ENCODE results near the gene PXDN. TPM values are rescaled to one million over a fixed set of nuclear protein-coding genes. Genes with fewer than 3 reads are reported as not detected.
"Not testable (repeated sequence)": the region's sequence is repeated elsewhere in the genome, so short reads cannot be mapped to it uniquely, and the experiment has no call there.

The PXDN gene
- total RNA-seq, 2 experiments from 2014 or later: 0.05 TPM; not detected in 1

- Mint-ChIP-seq H3K4me3 (no peak overlapping the region), H3K4me1 (ENCODE audit: low read depth) (peaks cover 4% of the 10 kb centered on the region), H3K27me3 (ENCODE audit: low read depth) (peaks cover 11% of the 10 kb centered on the region), H3K9me3 (no peaks in the 10 kb centered on the region), H3K27ac (no peak overlapping the region), H3K36me3 (ENCODE audit: low read depth) (no peaks in the 10 kb centered on the region)
- CTCF ChIA-PET: no interaction called here
- DNase-seq: no peak
- intact Hi-C loops (cut with micrococcal nuclease): no loop called here
These were observed 39.4 kb downstream of the PXDN start for GRCh38 chr2:1704631-1705556.

- CTCF ChIA-PET: no interaction called here
- H3K9me3 Mint-ChIP-seq: peaks cover 3% of the 10 kb centered on the region
- DNase-seq: no peak
- intact Hi-C loops (cut with micrococcal nuclease): no loop called here
- H3K4me3 Mint-ChIP-seq: no peak overlapping the region
- H3K27ac Mint-ChIP-seq: no peak overlapping the region
- H3K36me3 Mint-ChIP-seq (ENCODE audit: low read depth): no peaks in the 10 kb centered on the region
- no peaks in the 10 kb centered on the region for H3K4me1 Mint-ChIP-seq (ENCODE audit: low read depth)
- H3K27me3 Mint-ChIP-seq (ENCODE audit: low read depth): peaks cover 11% of the 10 kb centered on the region
These were observed 42.1 kb downstream of the PXDN start for GRCh38 chr2:1702186-1702565.

- H3K4me1 Mint-ChIP-seq (ENCODE audit: low read depth): no peaks in the 10 kb centered on the region
- intact Hi-C loops (cut with micrococcal nuclease): no loop called here
- H3K27me3 Mint-ChIP-seq (ENCODE audit: low read depth): peaks cover 11% of the 10 kb centered on the region
- H3K36me3 Mint-ChIP-seq (ENCODE audit: low read depth): no peaks in the 10 kb centered on the region
- H3K27ac Mint-ChIP-seq: no peak overlapping the region
- CTCF ChIA-PET: no interaction called here
- peaks cover 3% of the 10 kb centered on the region for H3K9me3 Mint-ChIP-seq
- no peak overlapping the region for H3K4me3 Mint-ChIP-seq
- DNase-seq: no peak
These were observed 42.6 kb downstream of the PXDN start for GRCh38 chr2:1701556-1702185.

GRCh38 chr2:1701020-1701419, 43.3 kb downstream of the PXDN start:
- H3K36me3 Mint-ChIP-seq (ENCODE audit: low read depth): peaks cover 2% of the 10 kb centered on the region
- H3K27ac Mint-ChIP-seq: no peak overlapping the region
- intact Hi-C loops (cut with micrococcal nuclease): no loop called here
- no peak overlapping the region for H3K4me3 Mint-ChIP-seq
- CTCF ChIA-PET: no interaction called here
- peaks cover 8% of the 10 kb centered on the region for H3K9me3 Mint-ChIP-seq
- H3K27me3 Mint-ChIP-seq (ENCODE audit: low read depth): peaks cover 11% of the 10 kb centered on the region
- H3K4me1 Mint-ChIP-seq (ENCODE audit: low read depth): no peaks in the 10 kb centered on the region
- DNase-seq: no peak

GRCh38 chr2:1700427-1700826, 43.9 kb downstream of the PXDN start:
- H3K27ac Mint-ChIP-seq; H3K36me3 Mint-ChIP-seq (ENCODE audit: low read depth); H3K4me3 Mint-ChIP-seq; H3K9me3 Mint-ChIP-seq; intact Hi-C loops (cut with micrococcal nuclease); CTCF ChIA-PET; DNase-seq; H3K4me1 Mint-ChIP-seq (ENCODE audit: low read depth): not testable (repeated sequence)
- peaks cover 11% of the 10 kb centered on the region for H3K27me3 Mint-ChIP-seq (ENCODE audit: low read depth)

- Mint-ChIP-seq H3K36me3 (ENCODE audit: low read depth) (peaks cover 2% of the 10 kb centered on the region), H3K9me3 (peaks cover 8% of the 10 kb centered on the region), H3K27me3 (ENCODE audit: low read depth) (peaks cover 7% of the 10 kb centered on the region), H3K4me1 (ENCODE audit: low read depth) (no peaks in the 10 kb centered on the region), H3K27ac (no peak overlapping the region), H3K4me3 (no peak overlapping the region)
- no peak for DNase-seq
- intact Hi-C loops (cut with micrococcal nuclease): no loop called here
- CTCF ChIA-PET: no interaction called here
These were observed 45.9 kb downstream of the PXDN start for GRCh38 chr2:1698188-1698945.

- peaks cover 2% of the 10 kb centered on the region for H3K36me3 Mint-ChIP-seq (ENCODE audit: low read depth)
- intact Hi-C loops (cut with micrococcal nuclease): no loop called here
- H3K9me3 Mint-ChIP-seq: peaks cover 8% of the 10 kb centered on the region
- CTCF ChIA-PET: interaction anchor here (0.7 kb wide), 1 partner anchor 56 kb away, joined by 3 read pairs; no protein-coding TSS in a partner anchor
- DNase-seq: no peak
- H3K4me3 Mint-ChIP-seq: no peak overlapping the region
- H3K27ac Mint-ChIP-seq: no peak overlapping the region
- H3K27me3 Mint-ChIP-seq (ENCODE audit: low read depth): peaks cover 7% of the 10 kb centered on the region
- H3K4me1 Mint-ChIP-seq (ENCODE audit: low read depth): no peaks in the 10 kb centered on the region
These were observed 46.7 kb downstream of the PXDN start for GRCh38 chr2:1697601-1698000.

- H3K27ac Mint-ChIP-seq: no peak overlapping the region
- intact Hi-C loops (cut with micrococcal nuclease): no loop called here
- no peak overlapping the region for H3K4me3 Mint-ChIP-seq
- peaks cover 4% of the 10 kb centered on the region for H3K27me3 Mint-ChIP-seq (ENCODE audit: low read depth)
- no peak for DNase-seq
- CTCF ChIA-PET: no interaction called here
- no peaks in the 10 kb centered on the region for H3K4me1 Mint-ChIP-seq (ENCODE audit: low read depth)
- H3K36me3 Mint-ChIP-seq (ENCODE audit: low read depth): peaks cover 2% of the 10 kb centered on the region
- peaks cover 8% of the 10 kb centered on the region for H3K9me3 Mint-ChIP-seq
These were observed 47.8 kb downstream of the PXDN start for GRCh38 chr2:1696472-1696871.

- Mint-ChIP-seq H3K4me3 (no peak overlapping the region), H3K36me3 (ENCODE audit: low read depth) (peaks cover 2% of the 10 kb centered on the region), H3K4me1 (ENCODE audit: low read depth) (no peaks in the 10 kb centered on the region), H3K27me3 (ENCODE audit: low read depth) (peaks cover 4% of the 10 kb centered on the region), H3K9me3 (peaks cover 8% of the 10 kb centered on the region), H3K27ac (no peak overlapping the region)
- no peak for DNase-seq
- CTCF ChIA-PET: no interaction called here
- intact Hi-C loops (cut with micrococcal nuclease): no loop called here
These were observed 49.7 kb downstream of the PXDN start for GRCh38 chr2:1694371-1695271.

- peaks cover 2% of the 10 kb centered on the region for H3K36me3 Mint-ChIP-seq (ENCODE audit: low read depth)
- peaks cover 8% of the 10 kb centered on the region for H3K9me3 Mint-ChIP-seq
- no peak overlapping the region for H3K4me3 Mint-ChIP-seq
- H3K4me1 Mint-ChIP-seq (ENCODE audit: low read depth): no peaks in the 10 kb centered on the region
- H3K27me3 Mint-ChIP-seq (ENCODE audit: low read depth): peaks cover 4% of the 10 kb centered on the region
- DNase-seq: no peak
- H3K27ac Mint-ChIP-seq: no peak overlapping the region
- CTCF ChIA-PET: no interaction called here
- intact Hi-C loops (cut with micrococcal nuclease): no loop called here
These were observed 50.6 kb downstream of the PXDN start for GRCh38 chr2:1693723-1694122.

- H3K4me1 Mint-ChIP-seq (ENCODE audit: low read depth): no peaks in the 10 kb centered on the region
- CTCF ChIA-PET: no interaction called here
- peaks cover 4% of the 10 kb centered on the region for H3K27me3 Mint-ChIP-seq (ENCODE audit: low read depth)
- H3K9me3 Mint-ChIP-seq: peaks cover 5% of the 10 kb centered on the region
- intact Hi-C loops (cut with micrococcal nuclease): no loop called here
- peaks cover 2% of the 10 kb centered on the region for H3K36me3 Mint-ChIP-seq (ENCODE audit: low read depth)
- H3K27ac Mint-ChIP-seq: no peak overlapping the region
- DNase-seq: no peak
- H3K4me3 Mint-ChIP-seq: no peak overlapping the region
These were observed 52.0 kb downstream of the PXDN start for GRCh38 chr2:1692342-1692741.

GRCh38 chr2:1691366-1691765, 52.9 kb downstream of the PXDN start:
- H3K27ac Mint-ChIP-seq: no peak overlapping the region
- peaks cover 3% of the 10 kb centered on the region for H3K9me3 Mint-ChIP-seq
- intact Hi-C loops (cut with micrococcal nuclease): no loop called here
- peaks cover 1% of the 10 kb centered on the region for H3K36me3 Mint-ChIP-seq (ENCODE audit: low read depth)
- no peak overlapping the region for H3K4me3 Mint-ChIP-seq
- no peak for DNase-seq
- H3K27me3 Mint-ChIP-seq (ENCODE audit: low read depth): peaks cover 3% of the 10 kb centered on the region
- CTCF ChIA-PET: interaction anchor here (1.0 kb wide), 1 partner anchor 96 kb away, joined by 3 read pairs; no protein-coding TSS in a partner anchor
- no peaks in the 10 kb centered on the region for H3K4me1 Mint-ChIP-seq (ENCODE audit: low read depth)

All from activated naive CD4-positive, alpha-beta T cell treated with anti-CD3 and anti-CD28 coated beads for 36 hours (primary cell).